IPS DF 6.9 (cell line): ENCODE results near the gene UBE2L6.

Experiments used
- DNase-seq: peaks from one replicate; pipeline ENCODE4 v3.0.0-alpha.2; 2013; ENCODE audit warnings: low read depth, low spot score
- H3K27ac ChIP-seq: one replicate; pipeline ENCODE4 v1.5.1; 2013; ENCODE audit warnings: low read length, control low read depth
- H3K27me3 ChIP-seq: 2 replicates; pipeline ENCODE4 v1.6.1; 2013; ENCODE audit warnings: mild to moderate bottlenecking, low read length; ENCODE audit not compliant: control insufficient read depth, insufficient read depth
- H3K36me3 ChIP-seq: 2 replicates; pipeline ENCODE4 v1.6.1; 2013; ENCODE audit warnings: low read length; ENCODE audit not compliant: control insufficient read depth, insufficient read depth
- H3K4me1 ChIP-seq: 2 replicates; pipeline ENCODE4 v1.6.1; 2013; ENCODE audit warnings: low read length; ENCODE audit not compliant: control insufficient read depth, insufficient read depth
- H3K4me3 ChIP-seq: 2 replicates; pipeline ENCODE4 v1.5.1; 2013; ENCODE audit warnings: mild to moderate bottlenecking, low read length
- H3K9me3 ChIP-seq: 2 replicates; pipeline ENCODE4 v1.6.1; 2013; ENCODE audit warnings: low read length, inconsistent platforms; ENCODE audit not compliant: control insufficient read depth, insufficient read depth
- WGBS: extraction: QIAGEN DNeasy Blood & Tissue Kit; methylation state at CpG from one replicate; pipeline ENCODE4 v1.1.7; 2013; ENCODE audit warnings: mixed read lengths, missing lambda C conversion rate; ENCODE audit not compliant: insufficient read length, insufficient coverage; 5-methylcytosine and 5-hydroxymethylcytosine counted together

Gene UBE2L6

GRCh38 chr11:57567515-57568329, at the start of gene UBE2L6:
Gene UBE2L6 (minus strand): TSS chr11:57567672. CDS start chr11:57567611, 61 bp downstream.
- no peak within 1 kb of the TSS for H3K27ac ChIP-seq
- H3K9me3 ChIP-seq = no peaks in the 10 kb centered on the region
- peak within 1 kb of the TSS; percentile 48 for H3K4me3 ChIP-seq
- H3K27me3 ChIP-seq = no peaks in the 10 kb centered on the region
- DNase-seq = no peak
- H3K4me1 ChIP-seq = peaks cover 5% of the 10 kb centered on the region; the same call in 1 of the 2 replicates
- no peaks in the 10 kb centered on the region for H3K36me3 ChIP-seq
- WGBS = no CpG with 5 or more reads among the region's 92 CpGs

- Histone ChIP-seq H3K4me1 (no peaks in the 10 kb centered on the region), H3K27me3 (no peaks in the 10 kb centered on the region), H3K27ac (no peak overlapping the region), H3K9me3 (no peaks in the 10 kb centered on the region), H3K4me3 (no peak overlapping the region), H3K36me3 (no peaks in the 10 kb centered on the region)
- WGBS = no CpG with 5 or more reads among the region's 3 CpGs
- no peak for DNase-seq
These were observed 49.1 kb upstream of the UBE2L6 start for GRCh38 chr11:57616595-57616994.

- no peaks in the 10 kb centered on the region for H3K9me3 ChIP-seq
- no CpG with 5 or more reads among the region's 1 CpG for WGBS
- no peaks in the 10 kb centered on the region for H3K4me1 ChIP-seq
- no peak overlapping the region for H3K4me3 ChIP-seq
- DNase-seq = no peak
- no peaks in the 10 kb centered on the region for H3K36me3 ChIP-seq
- no peaks in the 10 kb centered on the region for H3K27me3 ChIP-seq
- H3K27ac ChIP-seq = no peak overlapping the region
These were observed 47.8 kb upstream of the UBE2L6 start for GRCh38 chr11:57615308-57615707.

GRCh38 chr11:57614234-57614772, 46.8 kb upstream of the UBE2L6 start:
- Histone ChIP-seq H3K4me3 (no peak overlapping the region), H3K27me3 (no peaks in the 10 kb centered on the region), H3K27ac (no peak overlapping the region), H3K9me3 (no peaks in the 10 kb centered on the region), H3K36me3 (no peaks in the 10 kb centered on the region), H3K4me1 (no peaks in the 10 kb centered on the region)
- WGBS = no CpG with 5 or more reads among the region's 10 CpGs
- no peak for DNase-seq

GRCh38 chr11:57610170-57610569, 42.7 kb upstream of the UBE2L6 start:
- Histone ChIP-seq H3K4me1 (no peaks in the 10 kb centered on the region), H3K27ac (no peak overlapping the region), H3K9me3 (no peaks in the 10 kb centered on the region), H3K27me3 (no peaks in the 10 kb centered on the region), H3K36me3 (no peaks in the 10 kb centered on the region), H3K4me3 (no peak overlapping the region)
- no CpG with 5 or more reads among the region's 4 CpGs for WGBS
- no peak for DNase-seq

GRCh38 chr11:57605028-57605420, 37.6 kb upstream of the UBE2L6 start:
- H3K4me1 ChIP-seq = no peaks in the 10 kb centered on the region
- H3K27me3 ChIP-seq = no peaks in the 10 kb centered on the region
- no peak overlapping the region for H3K27ac ChIP-seq
- no peaks in the 10 kb centered on the region for H3K9me3 ChIP-seq
- H3K36me3 ChIP-seq = no peaks in the 10 kb centered on the region; the same call in 1 of the 2 replicates
- no peak overlapping the region for H3K4me3 ChIP-seq
- no peak for DNase-seq
- WGBS = no CpG with 5 or more reads among the region's 5 CpGs

- H3K4me1 ChIP-seq = no peaks in the 10 kb centered on the region
- WGBS = no CpG with 5 or more reads among the region's 8 CpGs
- H3K36me3 ChIP-seq = no peaks in the 10 kb centered on the region; the same call in 1 of the 2 replicates
- H3K4me3 ChIP-seq = no peak overlapping the region
- H3K27me3 ChIP-seq = no peaks in the 10 kb centered on the region
- no peaks in the 10 kb centered on the region for H3K9me3 ChIP-seq
- H3K27ac ChIP-seq = no peak overlapping the region
- no peak for DNase-seq
These were observed 37.0 kb upstream of the UBE2L6 start for GRCh38 chr11:57604296-57605027.

GRCh38 chr11:57601297-57601696, 33.8 kb upstream of the UBE2L6 start:
- Histone ChIP-seq H3K27ac (no peak overlapping the region), H3K27me3 (no peaks in the 10 kb centered on the region), H3K4me3 (no peak overlapping the region), H3K9me3 (no peaks in the 10 kb centered on the region), H3K4me1 (peaks cover 4% of the 10 kb centered on the region), H3K36me3 (no peaks in the 10 kb centered on the region; the same call in 1 of the 2 replicates)
- no peak for DNase-seq
- WGBS = no CpG with 5 or more reads among the region's 3 CpGs

GRCh38 chr11:57599381-57599780, 31.9 kb upstream of the UBE2L6 start:
- Histone ChIP-seq H3K4me3 (no peak overlapping the region), H3K27me3 (no peaks in the 10 kb centered on the region), H3K4me1 (peaks cover 4% of the 10 kb centered on the region), H3K36me3 (no peaks in the 10 kb centered on the region; the same call in 1 of the 2 replicates), H3K27ac (no peak overlapping the region), H3K9me3 (no peaks in the 10 kb centered on the region)
- WGBS = no CpG with 5 or more reads among the region's 2 CpGs
- DNase-seq = no peak

- H3K27me3 ChIP-seq = no peaks in the 10 kb centered on the region
- no peaks in the 10 kb centered on the region for H3K9me3 ChIP-seq
- H3K27ac ChIP-seq = no peak overlapping the region
- H3K36me3 ChIP-seq = no peaks in the 10 kb centered on the region; the same call in 1 of the 2 replicates
- WGBS = no CpG with 5 or more reads among the region's 5 CpGs
- no peak for DNase-seq
- no peak overlapping the region; the same call in 1 of the 2 replicates for H3K4me3 ChIP-seq
- peaks cover 4% of the 10 kb centered on the region for H3K4me1 ChIP-seq
These were observed 31.3 kb upstream of the UBE2L6 start for GRCh38 chr11:57598831-57599155.
